Gastrocnemius medialis (tissue), 4 donors: ENCODE data around the gene ETV6.

Source experiments
- CTCF ChIP-seq, 5 experiments: fragments of 450-650 bp in 3 of 5; fragments of 200-600 bp in 2 of 5; sonication (generic) in 2 of 5; IDR thresholded peaks in 4 of 5; conservative IDR thresholded peaks in 1 of 5; 1 replicate in 4 of 5; 2 replicates in 1 of 5; pipeline ENCODE4 v1.5.1; 2016 to 2019; ENCODE audit warnings: antibody characterized with exemption in 5 of 5, mild to moderate bottlenecking in 3 of 5, moderate library complexity in 3 of 5
- POLR2A ChIP-seq, 2 donors: fragments of 450-650 bp; IDR thresholded peaks; one replicate each; pipeline ENCODE4 v1.6.1; 2017; ENCODE audit warnings: antibody characterized with exemption in 2 of 2, mild to moderate bottlenecking in 2 of 2, moderate library complexity in 2 of 2

GRCh38 chr12:11685716-11686115 lies 36.2 kb downstream of the ETV6 start:
- no peak for TF ChIP-seq CTCF (IDR thresholded peaks at IDR 0.05 in 4 of 5, conservative IDR thresholded peaks at IDR 0.05 in 1 of 5)
- TF ChIP-seq POLR2A (IDR thresholded peaks at IDR 0.05): no peak
